ENCODE results near the gene CEP97.
"Not testable (repeated sequence)": the region's sequence is repeated elsewhere in the genome, so short reads cannot be mapped to it uniquely, and the experiment has no call there.

The CEP97 gene

GRCh38 chr3:101676765-101677435 lies 47.5 kb upstream of the CEP97 start, which contains the start of gene ZBTB11:
Gene ZBTB11, minus strand, starts transcription at chr3:101677132. Its CDS starts 218 bp downstream, at chr3:101676914.
- ATAC-seq: peak; percentile 82
- TF ChIP-seq ZFP3 (CRISPR knock-in tag; IDR thresholded peaks at IDR 0.05) (peak; percentile 79), PPARA (CRISPR knock-in tag; IDR thresholded peaks at IDR 0.05; ENCODE audit: borderline replicate concordance) (no peak)
- TF ChIP-seq, protein P1, sequence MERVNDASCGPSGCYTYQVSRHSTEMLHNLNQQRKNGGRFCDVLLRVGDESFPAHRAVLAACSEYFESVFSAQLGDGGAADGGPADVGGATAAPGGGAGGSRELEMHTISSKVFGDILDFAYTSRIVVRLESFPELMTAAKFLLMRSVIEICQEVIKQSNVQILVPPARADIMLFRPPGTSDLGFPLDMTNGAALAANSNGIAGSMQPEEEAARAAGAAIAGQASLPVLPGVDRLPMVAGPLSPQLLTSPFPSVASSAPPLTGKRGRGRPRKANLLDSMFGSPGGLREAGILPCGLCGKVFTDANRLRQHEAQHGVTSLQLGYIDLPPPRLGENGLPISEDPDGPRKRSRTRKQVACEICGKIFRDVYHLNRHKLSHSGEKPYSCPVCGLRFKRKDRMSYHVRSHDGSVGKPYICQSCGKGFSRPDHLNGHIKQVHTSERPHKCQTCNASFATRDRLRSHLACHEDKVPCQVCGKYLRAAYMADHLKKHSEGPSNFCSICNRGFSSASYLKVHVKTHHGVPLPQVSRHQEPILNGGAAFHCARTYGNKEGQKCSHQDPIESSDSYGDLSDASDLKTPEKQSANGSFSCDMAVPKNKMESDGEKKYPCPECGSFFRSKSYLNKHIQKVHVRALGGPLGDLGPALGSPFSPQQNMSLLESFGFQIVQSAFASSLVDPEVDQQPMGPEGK (CRISPR knock-in tag; IDR thresholded peaks at IDR 0.05; ENCODE audit: borderline replicate concordance): no peak

DNA sequence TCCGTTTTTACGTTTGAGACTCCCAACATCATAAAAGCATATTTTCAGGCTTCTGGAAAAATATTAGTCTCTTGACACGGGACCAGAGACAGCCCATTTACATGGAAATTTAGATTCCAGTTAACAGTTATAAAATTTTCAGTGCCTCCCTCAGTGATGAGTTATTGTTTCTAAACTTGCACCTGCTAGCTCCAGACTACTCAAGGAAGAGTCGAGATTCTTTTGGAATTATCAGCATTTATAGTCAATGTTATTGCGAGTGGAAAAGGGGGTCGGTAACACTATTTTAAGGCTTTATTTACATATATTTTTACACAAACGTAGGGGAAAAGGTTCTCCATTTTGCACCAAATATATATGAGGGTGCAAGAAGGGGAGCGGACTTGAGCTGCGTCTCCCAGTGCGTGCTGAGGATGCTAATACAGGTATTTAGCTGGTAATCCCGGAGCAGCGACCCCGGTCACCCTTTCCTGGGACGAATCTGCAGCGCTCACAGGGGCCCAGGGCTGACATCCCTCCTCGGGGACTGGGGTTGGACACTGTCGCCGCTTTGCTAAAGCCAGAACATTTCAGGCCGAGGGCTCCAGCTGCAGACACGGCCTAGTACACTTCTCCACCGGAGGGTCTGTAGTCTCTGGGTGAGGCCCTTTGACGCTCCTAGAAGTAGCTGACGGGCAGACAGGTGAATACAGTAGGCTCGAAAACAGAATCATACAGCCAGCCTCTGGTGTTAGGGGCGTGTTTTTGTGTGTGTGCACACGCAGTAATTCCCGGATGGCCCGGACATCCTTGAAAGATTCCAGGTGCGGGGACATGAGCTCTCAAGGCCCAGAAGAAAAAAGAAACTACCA lies 46.8 kb upstream of the CEP97 start:
- peak; percentile 0 for ATAC-seq
- TF ChIP-seq, protein P2, sequence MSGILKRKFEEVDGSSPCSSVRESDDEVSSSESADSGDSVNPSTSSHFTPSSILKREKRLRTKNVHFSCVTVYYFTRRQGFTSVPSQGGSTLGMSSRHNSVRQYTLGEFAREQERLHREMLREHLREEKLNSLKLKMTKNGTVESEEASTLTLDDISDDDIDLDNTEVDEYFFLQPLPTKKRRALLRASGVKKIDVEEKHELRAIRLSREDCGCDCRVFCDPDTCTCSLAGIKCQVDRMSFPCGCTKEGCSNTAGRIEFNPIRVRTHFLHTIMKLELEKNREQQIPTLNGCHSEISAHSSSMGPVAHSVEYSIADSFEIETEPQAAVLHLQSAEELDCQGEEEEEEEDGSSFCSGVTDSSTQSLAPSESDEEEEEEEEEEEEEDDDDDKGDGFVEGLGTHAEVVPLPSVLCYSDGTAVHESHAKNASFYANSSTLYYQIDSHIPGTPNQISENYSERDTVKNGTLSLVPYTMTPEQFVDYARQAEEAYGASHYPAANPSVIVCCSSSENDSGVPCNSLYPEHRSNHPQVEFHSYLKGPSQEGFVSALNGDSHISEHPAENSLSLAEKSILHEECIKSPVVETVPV (CRISPR knock-in tag; IDR thresholded peaks at IDR 0.05): no peak
- TF ChIP-seq BACH2 (CRISPR knock-in tag; IDR thresholded peaks at IDR 0.05; ENCODE audit: borderline replicate concordance) (no peak), OSR1 (CRISPR knock-in tag; IDR thresholded peaks at IDR 0.05) (no peak), TOX (CRISPR knock-in tag; IDR thresholded peaks at IDR 0.05; ENCODE audit: borderline replicate concordance) (no peak), POU6F1 (CRISPR knock-in tag; IDR thresholded peaks at IDR 0.05; ENCODE audit: borderline replicate concordance, low read depth) (no peak), ZFP3 (CRISPR knock-in tag; IDR thresholded peaks at IDR 0.05) (no peak), ZNF565 (CRISPR knock-in tag; conservative IDR thresholded peaks at IDR 0.05; ENCODE audit: low read depth) (no peak)
- TF ChIP-seq, protein P3, sequence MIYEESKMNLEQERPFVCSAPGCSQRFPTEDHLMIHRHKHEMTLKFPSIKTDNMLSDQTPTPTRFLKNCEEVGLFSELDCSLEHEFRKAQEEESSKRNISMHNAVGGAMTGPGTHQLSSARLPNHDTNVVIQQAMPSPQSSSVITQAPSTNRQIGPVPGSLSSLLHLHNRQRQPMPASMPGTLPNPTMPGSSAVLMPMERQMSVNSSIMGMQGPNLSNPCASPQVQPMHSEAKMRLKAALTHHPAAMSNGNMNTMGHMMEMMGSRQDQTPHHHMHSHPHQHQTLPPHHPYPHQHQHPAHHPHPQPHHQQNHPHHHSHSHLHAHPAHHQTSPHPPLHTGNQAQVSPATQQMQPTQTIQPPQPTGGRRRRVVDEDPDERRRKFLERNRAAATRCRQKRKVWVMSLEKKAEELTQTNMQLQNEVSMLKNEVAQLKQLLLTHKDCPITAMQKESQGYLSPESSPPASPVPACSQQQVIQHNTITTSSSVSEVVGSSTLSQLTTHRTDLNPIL (CRISPR knock-in tag; IDR thresholded peaks at IDR 0.05; ENCODE audit: low read depth): no peak

DNA sequence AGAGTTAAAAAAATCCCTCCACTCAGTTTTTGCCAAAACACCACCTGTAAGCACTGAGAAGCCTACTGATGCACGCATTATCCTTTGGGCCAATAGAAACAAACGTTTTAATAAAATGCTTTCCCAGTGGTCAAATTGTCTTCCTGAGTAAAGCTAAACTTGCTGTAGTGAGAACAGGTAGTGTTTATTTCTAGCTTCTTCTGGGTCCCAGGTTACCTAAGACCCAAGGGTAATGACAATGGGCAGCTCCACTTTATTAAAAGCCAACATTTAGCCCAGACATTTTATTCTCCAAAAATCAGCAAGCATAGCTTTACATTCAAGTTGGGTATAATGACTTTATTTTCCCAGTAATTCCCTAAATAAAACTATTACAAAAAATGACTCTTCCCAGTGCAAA lies 45.6 kb upstream of the CEP97 start:
- ATAC-seq: not testable (repeated sequence)

DNA sequence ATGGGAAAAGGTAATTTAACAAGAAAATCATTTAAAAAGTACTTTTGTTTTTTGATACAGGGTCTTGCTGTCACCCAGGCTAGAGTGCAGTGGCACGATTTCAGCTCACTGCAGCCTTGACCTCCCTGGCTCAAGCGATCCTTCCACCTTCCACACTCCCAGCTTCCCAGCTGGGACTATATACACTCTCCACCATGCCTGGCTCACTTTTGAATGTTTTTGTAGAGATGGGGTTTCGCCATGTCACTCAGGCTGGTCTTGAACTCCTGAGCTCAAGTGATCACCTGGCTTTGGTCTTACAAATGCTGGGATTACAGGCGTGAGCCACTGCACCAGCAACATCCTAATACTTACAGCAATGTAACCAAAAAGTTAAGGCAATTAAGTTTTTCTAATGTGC lies 43.9 kb upstream of the CEP97 start:
- TF ChIP-seq PPARA (CRISPR knock-in tag; IDR thresholded peaks at IDR 0.05; ENCODE audit: borderline replicate concordance) (no peak), POU6F1 (CRISPR knock-in tag; IDR thresholded peaks at IDR 0.05; ENCODE audit: borderline replicate concordance, low read depth) (no peak), ZFP30 (CRISPR knock-in tag; IDR thresholded peaks at IDR 0.05) (no peak), ZNF8 (CRISPR knock-in tag; IDR thresholded peaks at IDR 0.05) (no peak), TOX (CRISPR knock-in tag; IDR thresholded peaks at IDR 0.05; ENCODE audit: borderline replicate concordance) (no peak), ZNF565 (CRISPR knock-in tag; conservative IDR thresholded peaks at IDR 0.05; ENCODE audit: low read depth) (no peak), TCF4 (CRISPR knock-in tag; IDR thresholded peaks at IDR 0.05; ENCODE audit: borderline replicate concordance) (no peak), ZFP3 (CRISPR knock-in tag; IDR thresholded peaks at IDR 0.05) (no peak)
- TF ChIP-seq, protein P1 (CRISPR knock-in tag; IDR thresholded peaks at IDR 0.05; ENCODE audit: borderline replicate concordance): no peak
- TF ChIP-seq, protein P3 (CRISPR knock-in tag; IDR thresholded peaks at IDR 0.05; ENCODE audit: low read depth): no peak
- ATAC-seq: no peak
